CD4-positive, alpha-beta T cell treated with Interleukin-1 beta for 1 hour (primary cell): ENCODE measurements around the gene SLC48A1.

Experiments used
- DNase-seq, 2 donors: peaks; one replicate each; pipeline ENCODE4 v3.0.0-alpha.2; 2020 to 2022

The SLC48A1 gene

DNA sequence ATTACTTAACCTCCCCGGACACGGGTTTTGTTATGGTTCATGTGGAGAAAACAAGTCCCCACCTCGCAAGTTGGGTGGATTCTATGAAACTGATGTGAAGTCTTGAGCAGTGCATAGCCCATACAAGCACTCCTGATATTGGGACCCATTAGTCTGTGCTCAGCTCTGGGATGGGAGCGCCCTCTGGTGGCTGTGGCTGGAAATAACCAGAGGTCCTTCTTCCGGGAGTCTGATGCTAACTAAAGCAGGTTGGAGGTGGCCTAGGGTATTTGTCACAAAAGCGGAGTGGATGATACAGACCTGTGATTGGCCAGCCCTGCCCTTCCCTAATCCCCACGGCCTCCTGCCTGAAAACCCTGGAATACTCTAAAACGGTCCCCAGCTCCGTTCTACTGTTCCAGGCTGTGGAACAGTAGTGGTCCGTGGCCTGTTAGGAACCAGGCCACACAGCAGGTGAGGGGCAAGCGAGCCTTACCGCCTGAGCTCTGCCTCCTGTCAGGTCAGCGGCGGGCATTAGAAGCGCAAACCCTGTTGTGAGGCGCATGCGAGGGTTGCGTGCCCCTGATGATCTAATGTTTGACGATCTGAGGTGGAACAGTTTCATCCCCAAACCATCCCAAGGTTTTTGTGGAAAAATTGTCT is 6.4 kb downstream of the SLC48A1 start:
- peak; percentile 87 to 91 for DNase-seq

DNA sequence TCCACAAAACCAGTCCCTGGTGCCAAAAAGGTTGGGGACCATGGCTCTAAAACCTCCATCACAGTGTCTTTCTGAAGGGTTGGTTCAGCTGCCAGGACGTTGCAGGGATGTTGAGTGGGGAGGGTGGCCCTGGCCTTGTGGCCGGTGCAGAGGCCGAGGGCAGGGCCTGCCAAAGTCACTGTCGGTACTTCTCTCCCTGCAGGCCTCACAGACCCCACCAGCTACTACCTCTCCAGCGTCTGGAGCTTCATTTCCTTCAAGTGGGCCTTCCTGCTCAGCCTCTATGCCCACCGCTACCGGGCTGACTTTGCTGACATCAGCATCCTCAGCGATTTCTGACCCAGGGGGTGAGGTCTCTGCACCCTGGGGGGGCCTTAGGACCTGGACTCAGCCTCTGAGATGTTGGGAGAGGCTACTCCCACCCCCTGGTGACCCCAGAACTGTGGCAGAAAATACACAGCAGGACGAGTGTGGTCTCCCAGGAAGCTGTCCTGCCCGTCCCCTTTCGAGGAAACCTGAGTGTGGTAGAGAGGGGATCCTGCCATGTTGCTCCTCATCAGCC is 7.0 kb downstream of the SLC48A1 start:
- DNase-seq = no peak

GRCh38 chr12:47781479-47782371 is 8.7 kb downstream of the SLC48A1 start:
- no peak for DNase-seq

GRCh38 chr12:47782372-47782770 is 9.3 kb downstream of the SLC48A1 start:
- DNase-seq = no peak

- no peak for DNase-seq
Measured at GRCh38 chr12:47783024-47783755, 10.2 kb downstream of the SLC48A1 start.

DNA sequence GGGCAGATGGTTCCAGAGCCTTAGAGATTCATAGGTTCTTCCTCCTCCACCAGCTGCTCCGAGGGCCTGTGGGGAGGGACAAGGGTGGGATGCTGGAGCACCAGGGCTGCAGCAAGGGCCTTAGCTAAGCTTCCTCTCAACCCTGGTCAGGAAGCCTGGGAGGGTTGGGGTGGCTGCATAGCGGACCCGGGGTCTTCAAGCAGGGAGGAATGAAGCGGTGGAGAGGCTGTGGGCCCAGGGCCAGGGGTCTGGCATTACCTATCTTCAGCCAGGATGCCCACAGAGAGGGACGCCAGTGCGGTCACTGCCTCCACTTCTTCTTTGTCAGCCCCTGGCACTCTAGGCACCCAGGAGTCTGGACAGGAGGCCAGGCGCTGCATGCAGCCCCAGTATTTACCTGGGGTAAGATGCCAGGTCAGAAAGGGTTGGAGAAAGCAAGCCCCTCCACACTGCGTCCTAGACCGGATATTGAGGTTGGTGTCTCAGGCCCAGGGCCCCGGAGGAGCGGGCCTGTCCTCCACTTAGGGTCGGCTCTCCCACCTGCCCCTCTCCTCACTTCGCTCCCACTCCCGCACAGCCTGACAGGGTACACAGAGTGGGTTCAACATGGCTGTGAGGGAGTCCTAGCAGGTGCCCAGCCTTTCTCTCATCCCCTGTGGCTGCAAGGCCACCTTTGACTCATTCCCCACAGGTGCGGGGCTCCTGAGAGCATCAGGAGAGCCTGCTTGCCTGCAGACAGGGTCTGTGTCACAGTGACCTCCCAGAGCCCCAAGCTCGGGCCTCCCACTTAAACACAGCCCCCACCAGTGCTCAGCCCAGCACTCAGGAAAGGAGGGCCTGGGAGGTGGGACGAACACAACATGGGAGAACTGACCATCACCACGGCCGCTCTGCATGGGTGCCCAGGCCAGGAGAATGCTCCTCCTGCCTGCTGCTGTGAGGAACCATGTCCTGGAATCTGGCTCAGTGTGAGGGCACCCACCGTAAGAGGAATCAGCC is 11.1 kb downstream of the SLC48A1 start:
- no peak for DNase-seq

- no peak for DNase-seq
Measured at GRCh38 chr12:47785036-47785886, 12.2 kb downstream of the SLC48A1 start.

DNA sequence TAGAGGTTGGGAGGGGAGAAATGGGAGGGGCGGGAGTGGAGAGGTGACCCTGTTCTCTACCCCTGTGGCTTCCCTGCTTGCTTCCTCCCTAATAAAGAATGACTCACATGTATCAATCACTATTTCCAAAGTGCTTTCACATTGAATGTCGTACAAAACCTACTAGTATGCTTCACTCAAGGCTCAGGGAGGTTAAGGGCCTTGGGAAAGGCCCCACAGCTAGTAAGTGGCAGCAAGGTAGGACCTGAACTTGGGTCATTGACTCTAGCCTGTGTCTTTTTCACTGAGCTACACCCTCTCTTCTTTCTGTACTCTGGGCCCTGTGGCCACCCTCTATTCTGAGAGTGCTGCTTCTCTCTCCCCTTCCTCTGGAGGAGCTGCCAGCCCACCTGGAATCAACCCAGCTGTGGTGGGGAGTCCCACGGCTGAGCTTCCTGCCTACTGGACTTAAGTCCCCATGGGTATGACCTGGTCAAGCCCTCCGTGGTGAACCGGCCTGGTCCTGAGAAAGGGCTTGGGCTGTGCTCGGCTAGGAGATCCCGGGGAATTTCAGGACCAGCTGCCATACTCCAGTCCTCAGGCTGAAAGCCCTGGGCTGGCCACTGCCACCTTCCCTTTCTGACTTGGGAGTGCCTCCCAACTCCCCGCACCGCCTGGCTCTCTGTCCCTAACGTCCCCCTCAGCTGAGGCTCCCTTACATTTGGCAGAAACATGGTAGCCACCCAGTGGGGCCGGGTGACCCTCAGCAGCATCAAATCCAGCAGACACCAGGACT is 13.0 kb downstream of the SLC48A1 start:
- no peak for DNase-seq

DNA sequence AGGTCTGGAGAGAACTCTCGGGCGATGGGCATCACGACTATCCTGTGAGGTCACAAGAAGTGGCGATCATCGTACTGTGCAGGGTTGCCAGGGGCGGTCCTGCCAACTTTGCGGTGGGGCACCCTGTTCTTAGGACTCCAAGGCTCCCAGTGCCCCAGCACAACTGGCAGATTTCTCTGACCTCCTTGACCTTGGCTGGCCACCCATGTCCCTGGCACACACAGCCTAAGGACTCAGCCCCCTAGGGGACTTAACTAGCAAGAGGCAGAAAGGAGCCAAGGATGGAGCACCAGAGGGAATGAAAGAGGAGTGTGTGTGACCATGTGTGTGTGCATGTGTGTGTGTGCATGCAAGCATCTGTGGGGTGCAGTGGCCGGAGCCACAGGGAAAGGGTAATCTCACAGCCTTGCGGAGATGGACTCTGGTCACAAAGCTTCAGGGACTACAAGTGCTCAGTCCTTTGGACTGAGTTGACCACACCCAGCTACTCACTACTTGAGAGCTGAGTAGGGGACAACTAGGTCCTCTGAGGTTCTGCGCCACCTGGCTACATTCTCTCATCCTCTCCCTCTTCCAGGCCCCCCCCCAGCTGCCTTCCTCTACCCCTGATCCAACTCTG is 13.7 kb downstream of the SLC48A1 start:
- no peak for DNase-seq

DNA sequence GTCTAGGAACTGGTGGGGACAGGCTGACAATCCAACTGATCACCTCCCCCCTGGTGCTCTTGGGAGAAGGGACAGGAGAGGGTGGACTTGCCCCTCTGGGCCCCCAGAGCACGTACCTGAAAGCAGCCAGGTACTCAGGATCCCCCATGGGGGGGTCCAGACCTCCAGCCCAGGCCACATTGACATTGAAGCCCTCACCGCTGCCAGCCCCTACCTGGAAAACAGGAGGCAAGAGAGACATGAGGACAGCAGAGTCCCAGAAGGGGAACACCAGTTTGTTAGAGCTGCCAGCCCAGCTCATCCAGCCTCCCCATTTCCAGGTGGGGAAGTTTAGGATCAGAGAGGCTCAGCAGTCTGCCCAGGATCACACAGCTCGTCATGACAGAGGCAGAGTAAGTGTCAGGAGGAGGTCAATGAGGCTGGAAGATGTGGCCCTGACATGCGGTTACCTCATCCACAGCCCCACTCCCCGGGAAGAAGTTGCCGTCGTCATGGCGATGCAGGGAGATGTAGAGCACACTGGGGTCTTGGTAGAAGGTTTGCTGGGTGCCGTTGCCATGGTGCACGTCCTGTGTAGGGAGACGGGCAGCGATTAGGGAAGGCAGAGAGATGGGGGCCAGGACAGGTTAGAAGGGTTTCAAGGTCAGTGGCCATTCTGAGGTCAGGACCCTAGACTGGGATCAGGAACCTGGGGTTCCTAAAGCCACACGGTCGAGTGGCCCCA is 14.7 kb downstream of the SLC48A1 start:
- no peak for DNase-seq

- DNase-seq = no peak
Measured at GRCh38 chr12:47789141-47789540, 16.1 kb downstream of the SLC48A1 start.

GRCh38 chr12:47789712-47790489 is 16.9 kb downstream of the SLC48A1 start:
- no peak for DNase-seq

GRCh38 chr12:47790676-47791350 is 17.8 kb downstream of the SLC48A1 start:
- no peak for DNase-seq

- no peak for DNase-seq
Measured at GRCh38 chr12:47791351-47791746, 18.3 kb downstream of the SLC48A1 start.

DNA sequence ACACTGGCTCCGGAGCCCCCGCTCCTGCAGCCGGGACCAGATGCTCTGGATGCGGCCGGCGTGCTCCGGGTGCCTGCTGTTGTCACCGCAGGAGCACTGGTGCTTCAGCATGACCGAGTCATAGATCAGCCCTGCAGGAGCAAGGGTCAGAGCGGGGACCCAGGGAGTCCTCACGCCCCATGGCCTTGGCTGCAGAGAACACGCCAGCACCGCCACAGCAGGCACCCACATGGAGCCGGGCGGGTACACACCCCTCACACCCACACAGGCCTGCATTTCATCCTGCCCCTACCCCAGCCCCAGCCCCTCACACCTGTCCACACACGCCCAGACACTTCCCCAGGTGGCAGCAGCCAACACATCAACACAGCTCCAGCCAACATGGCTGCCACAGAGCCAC is 18.8 kb downstream of the SLC48A1 start:
- DNase-seq = no peak

GRCh38 chr12:47793015-47793681 is 20.1 kb downstream of the SLC48A1 start:
- no peak for DNase-seq

- DNase-seq = no peak
Measured at GRCh38 chr12:47794679-47795078, 21.6 kb downstream of the SLC48A1 start.
